Breast epithelium (tissue), 3 donors: ENCODE data around the gene OR51D1.

Experiments
- CTCF ChIP-seq, 3 donors: fragments of 450-650 bp; IDR thresholded peaks; one replicate each; pipeline ENCODE4 v1.5.1; 2016 to 2017; ENCODE audit warnings: antibody characterized with exemption in 3 of 3, mild to moderate bottlenecking in 3 of 3, moderate library complexity in 3 of 3
- POLR2A ChIP-seq: fragments of 450-650 bp; IDR thresholded peaks from one replicate; pipeline ENCODE4 v1.6.1; 2016; ENCODE audit warnings: antibody characterized with exemption, mild to moderate bottlenecking, moderate library complexity
- POLR2AphosphoS5 ChIP-seq, 3 donors: sonication (generic); formaldehyde crosslinking; IDR thresholded peaks; one replicate each; pipeline ENCODE4 v1.6.1; 2017; ENCODE audit warnings: antibody characterized with exemption in 3 of 3

- no peak for TF ChIP-seq POLR2A
- no peak for TF ChIP-seq CTCF (IDR thresholded peaks at IDR 0.05)
- no peak for TF ChIP-seq POLR2AphosphoS5 (IDR thresholded peaks at IDR 0.05)
These were observed 43.1 kb downstream of the OR51D1 start for GRCh38 chr11:4680341-4680740.
